Parathyroid adenoma (tissue), 2 donors: ENCODE data around the gene KCNN1.

Experiments
- H2AFZ ChIP-seq: fragments of 300-600 bp; sonication (generic); one replicate; pipeline ENCODE4 v1.7.0; 2017; ENCODE audit warnings: antibody characterized with exemption, mild to moderate bottlenecking
- H3K27ac ChIP-seq: fragments of 300-600 bp; sonication (generic); one replicate; pipeline ENCODE4 v1.7.0; 2017
- H3K27me3 ChIP-seq: fragments of 300-600 bp; sonication (generic); one replicate; pipeline ENCODE4 v1.7.0; 2017; ENCODE audit warnings: low read length; ENCODE audit not compliant: control insufficient read depth, insufficient read depth
- H3K36me3 ChIP-seq: fragments of 300-600 bp; sonication (generic); one replicate; pipeline ENCODE4 v1.7.0; 2017; ENCODE audit warnings: low read length; ENCODE audit not compliant: control insufficient read depth, insufficient read depth
- H3K4me1 ChIP-seq: fragments of 300-600 bp; sonication (generic); one replicate; pipeline ENCODE4 v1.7.0; 2017; ENCODE audit warnings: control low read depth
- H3K4me2 ChIP-seq: fragments of 300-600 bp; sonication (generic); one replicate; pipeline ENCODE4 v1.7.0; 2017; ENCODE audit warnings: low read length
- H3K4me3 ChIP-seq: fragments of 300-600 bp; sonication (generic); one replicate; pipeline ENCODE4 v1.7.0; 2017; ENCODE audit warnings: low read depth, low read length
- H3K79me2 ChIP-seq: fragments of 300-600 bp; sonication (generic); one replicate; pipeline ENCODE4 v1.7.0; 2017; ENCODE audit warnings: control low read depth
- H3K9ac ChIP-seq: fragments of 300-600 bp; sonication (generic); one replicate; pipeline ENCODE4 v1.7.0; 2017; ENCODE audit warnings: mild to moderate bottlenecking
- H3K9me3 ChIP-seq: fragments of 300-600 bp; sonication (generic); one replicate; pipeline ENCODE4 v1.7.0; 2017; ENCODE audit warnings: low read length; ENCODE audit not compliant: control insufficient read depth
- CTCF ChIP-seq: fragments of 300-600 bp; sonication (generic); IDR thresholded peaks from one replicate; pipeline ENCODE4 v1.7.0; 2017; ENCODE audit warnings: antibody characterized with exemption, mild to moderate bottlenecking
- donor health status: primary hyperparathyroidism.

KCNN1 gene

GRCh38 chr19:17936379-17936778, 30.5 kb upstream of the KCNN1 start:
- Histone ChIP-seq H3K4me3 (no peak overlapping the region), H3K4me1 (peaks cover 5% of the 10 kb centered on the region), H3K4me2 (no peak overlapping the region), H3K27ac (no peak overlapping the region), H3K9me3 (no peaks in the 10 kb centered on the region), H3K9ac (no peak overlapping the region), H2AFZ (no peak overlapping the region), H3K27me3 (no peaks in the 10 kb centered on the region), H3K79me2 (peaks cover 6% of the 10 kb centered on the region), H3K36me3 (no peaks in the 10 kb centered on the region)
- no peak for TF ChIP-seq CTCF

- Histone ChIP-seq H3K27me3 (no peaks in the 10 kb centered on the region), H3K4me1 (peaks cover 5% of the 10 kb centered on the region), H3K9me3 (no peaks in the 10 kb centered on the region), H3K36me3 (no peaks in the 10 kb centered on the region), H3K4me2 (no peak overlapping the region), H3K79me2 (peaks cover 6% of the 10 kb centered on the region), H2AFZ (no peak overlapping the region), H3K9ac (no peak overlapping the region), H3K4me3 (no peak overlapping the region), H3K27ac (no peak overlapping the region)
- TF ChIP-seq CTCF: no peak
Observed at GRCh38 chr19:17937371-17937900, 29.5 kb upstream of the KCNN1 start.

GRCh38 chr19:17938092-17938845, 28.6 kb upstream of the KCNN1 start:
- Histone ChIP-seq H3K9ac (no peak overlapping the region), H3K4me2 (no peak overlapping the region), H3K4me1 (peaks cover 5% of the 10 kb centered on the region), H3K4me3 (no peak overlapping the region), H3K27me3 (no peaks in the 10 kb centered on the region), H3K79me2 (peaks cover 1% of the 10 kb centered on the region), H3K27ac (no peak overlapping the region), H2AFZ (no peak overlapping the region), H3K36me3 (no peaks in the 10 kb centered on the region), H3K9me3 (no peaks in the 10 kb centered on the region)
- peak; percentile 94 for TF ChIP-seq CTCF

- no peak overlapping the region for H3K27ac ChIP-seq
- H2AFZ ChIP-seq: no peak overlapping the region
- no peaks in the 10 kb centered on the region for H3K36me3 ChIP-seq
- H3K79me2 ChIP-seq: no peaks in the 10 kb centered on the region
- H3K9ac ChIP-seq: no peak overlapping the region
- H3K27me3 ChIP-seq: no peaks in the 10 kb centered on the region
- no peaks in the 10 kb centered on the region for H3K9me3 ChIP-seq
- H3K4me1 ChIP-seq: no peaks in the 10 kb centered on the region
- H3K4me3 ChIP-seq: no peak overlapping the region
- no peak overlapping the region for H3K4me2 ChIP-seq
- TF ChIP-seq CTCF: no peak
Observed at GRCh38 chr19:17942181-17942580, 24.7 kb upstream of the KCNN1 start.
